Mononuclear cell (primary cell): ENCODE results near the gene EIPR1. TPM values are rescaled to one million over a fixed set of nuclear protein-coding genes. Genes with fewer than 3 reads are reported as not detected.

Experiments
- H3K27me3 ChIP-seq: 2 replicates; pipeline ENCODE4 v1.6.0; 2011; ENCODE audit warnings: low read length, control low read depth; ENCODE audit not compliant: insufficient read depth
- H3K4me1 ChIP-seq: 2 replicates; pipeline ENCODE4 v1.5.1; 2011; ENCODE audit warnings: mild to moderate bottlenecking, low read length, control low read depth; ENCODE audit not compliant: insufficient read depth
- H3K4me3 ChIP-seq: 2 replicates; pipeline ENCODE4 v1.5.1; 2011; ENCODE audit warnings: mild to moderate bottlenecking, low read length, moderate library complexity
- H3K9me3 ChIP-seq: 2 replicates; pipeline ENCODE4 v1.5.1; 2011; ENCODE audit warnings: low read depth, mild to moderate bottlenecking, control low read depth, low read length
- total RNA-seq: library from RNA; depleted of rRNA; stranded (reverse); fragments of >200 nt; gene quantifications from one replicate; pipeline ENCODE4 v1.2.3, GENCODE V29; 2012

The EIPR1 gene
- total RNA-seq, 1 donor = 10.0 TPM

DNA sequence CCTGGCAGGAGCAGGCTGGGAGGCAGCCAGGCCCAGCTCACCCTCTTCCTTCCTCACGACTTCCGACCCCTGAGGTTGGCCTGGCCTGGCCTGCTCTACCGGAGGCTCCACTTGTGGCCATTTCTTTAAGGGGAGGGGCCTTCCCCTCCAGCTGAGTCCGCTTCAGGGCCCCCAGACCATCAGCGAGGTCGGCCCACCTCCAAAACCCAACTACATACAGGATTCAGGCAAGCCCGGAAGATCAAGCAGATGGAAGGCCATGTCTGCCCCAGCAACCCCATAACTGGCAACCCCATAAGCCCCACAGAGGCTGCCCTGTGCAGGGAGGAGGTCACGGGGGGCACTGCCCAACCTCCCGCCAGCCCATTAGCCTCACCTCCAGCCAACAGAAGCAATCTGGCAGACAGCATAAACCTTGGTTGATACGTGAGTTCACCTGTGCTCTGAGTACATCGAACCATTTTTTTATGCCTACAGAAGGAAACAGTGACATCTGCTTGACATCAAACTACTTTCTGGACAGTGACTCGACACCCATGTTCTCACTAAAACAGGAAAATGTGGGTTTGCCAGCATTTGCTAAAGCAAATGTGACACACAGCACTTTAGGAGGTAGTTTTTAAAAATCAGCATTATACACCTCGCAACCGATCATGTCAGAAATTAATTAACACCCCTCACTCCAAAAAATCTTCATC lies 98.9 kb downstream of the EIPR1 start:
- H3K9me3 ChIP-seq = peaks cover 14% of the 10 kb centered on the region
- H3K4me3 ChIP-seq = no peak overlapping the region
- no peaks in the 10 kb centered on the region for H3K4me1 ChIP-seq
- H3K27me3 ChIP-seq = no peaks in the 10 kb centered on the region

DNA sequence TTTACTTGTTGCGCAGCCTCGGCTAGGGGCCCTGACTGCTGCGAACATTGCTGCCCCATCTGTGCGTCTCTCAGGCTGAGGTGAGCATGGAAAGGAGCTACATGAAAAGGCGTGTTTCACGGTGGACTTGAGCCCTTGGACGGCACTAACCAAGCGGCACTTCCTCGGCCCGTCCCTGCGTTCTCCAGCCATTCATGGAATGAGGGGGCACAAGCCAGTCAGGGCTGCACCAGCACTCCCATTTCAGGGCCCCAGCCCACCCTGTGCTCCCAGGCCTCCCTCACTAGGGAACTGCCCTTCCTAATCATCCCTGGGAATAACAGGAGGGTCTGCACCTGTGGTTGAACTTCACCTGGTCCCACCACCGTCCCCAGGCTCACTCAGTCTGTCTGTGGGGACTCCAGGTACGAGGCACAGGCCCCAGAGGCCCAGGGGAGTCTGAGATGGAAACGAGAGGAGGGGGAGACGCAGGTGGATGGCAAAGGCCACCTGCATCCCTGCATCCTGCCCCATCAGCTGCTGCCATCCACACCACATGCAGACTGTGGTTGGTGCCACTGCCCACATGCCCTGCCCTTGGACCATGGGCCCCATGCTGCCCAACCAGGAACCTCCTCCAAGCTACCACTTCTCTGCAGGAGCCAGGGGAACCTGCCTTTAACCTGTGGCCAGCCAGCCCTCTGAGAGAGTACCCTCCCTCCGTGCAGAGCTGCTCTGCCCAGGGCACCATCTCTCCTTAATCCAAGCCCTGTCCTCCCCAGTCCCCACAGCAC lies 99.7 kb downstream of the EIPR1 start:
- no peaks in the 10 kb centered on the region for H3K27me3 ChIP-seq
- H3K4me1 ChIP-seq = no peaks in the 10 kb centered on the region
- H3K4me3 ChIP-seq = no peak overlapping the region
- H3K9me3 ChIP-seq = peaks cover 14% of the 10 kb centered on the region

DNA sequence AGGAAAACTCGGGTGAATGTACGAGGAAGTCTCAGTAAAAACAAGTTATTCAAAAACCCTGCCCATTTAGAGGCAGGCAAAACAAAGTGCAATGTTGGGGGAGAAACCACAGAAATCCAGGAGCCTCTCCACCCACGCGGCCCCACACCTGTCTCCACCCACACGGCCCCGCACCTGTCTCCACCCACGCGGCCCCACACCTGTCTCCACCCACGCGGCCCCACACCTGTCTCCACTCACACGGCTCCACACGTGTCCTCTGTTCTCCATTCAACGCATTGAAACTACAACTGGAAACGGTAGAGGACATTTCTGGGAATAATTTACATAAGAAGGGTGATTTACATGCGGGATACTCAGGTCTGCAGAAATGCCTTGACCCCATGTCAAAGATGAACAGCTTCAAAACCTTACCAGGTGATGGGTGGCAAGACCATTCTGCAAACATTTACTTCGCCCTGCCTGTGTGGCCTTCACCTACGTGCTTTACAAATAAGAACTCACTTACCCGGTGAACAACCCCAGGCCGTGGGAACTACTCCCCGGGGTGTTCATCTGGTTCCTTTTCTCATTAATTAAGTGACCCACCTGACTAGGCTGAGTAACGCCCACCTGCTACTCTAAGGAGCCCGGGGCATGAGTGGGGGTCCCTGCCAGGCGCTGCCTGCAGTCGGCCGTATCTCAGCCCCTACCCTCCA lies 100.4 kb downstream of the EIPR1 start:
- peaks cover 14% of the 10 kb centered on the region for H3K9me3 ChIP-seq

DNA sequence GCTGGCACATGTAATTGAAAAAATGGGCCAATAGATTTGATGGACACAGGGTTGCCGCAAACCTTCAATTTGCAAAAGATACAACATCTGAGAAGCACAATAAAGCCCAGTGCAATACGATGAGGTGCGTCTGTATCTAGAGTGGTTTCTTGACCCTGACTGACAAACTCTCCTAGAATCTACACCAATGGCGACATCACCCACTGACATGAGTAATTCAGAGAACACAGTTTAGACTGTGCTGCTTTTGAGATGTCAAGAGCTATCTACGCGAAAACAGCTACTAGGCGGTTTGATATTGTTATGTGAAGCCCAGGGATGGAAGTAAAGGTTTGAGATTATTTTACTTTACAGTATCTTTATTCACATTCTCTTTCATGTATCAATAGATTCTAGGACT lies 104.9 kb downstream of the EIPR1 start:
- no peaks in the 10 kb centered on the region for H3K27me3 ChIP-seq
- no peak overlapping the region for H3K4me3 ChIP-seq
- no peaks in the 10 kb centered on the region for H3K4me1 ChIP-seq
- peaks cover 14% of the 10 kb centered on the region for H3K9me3 ChIP-seq

More for the DNA sequence above, 100.4 kb downstream of the EIPR1 start:
- no peaks in the 10 kb centered on the region for H3K4me1 ChIP-seq
- H3K4me3 ChIP-seq = no peak overlapping the region
- H3K27me3 ChIP-seq = no peaks in the 10 kb centered on the region

DNA sequence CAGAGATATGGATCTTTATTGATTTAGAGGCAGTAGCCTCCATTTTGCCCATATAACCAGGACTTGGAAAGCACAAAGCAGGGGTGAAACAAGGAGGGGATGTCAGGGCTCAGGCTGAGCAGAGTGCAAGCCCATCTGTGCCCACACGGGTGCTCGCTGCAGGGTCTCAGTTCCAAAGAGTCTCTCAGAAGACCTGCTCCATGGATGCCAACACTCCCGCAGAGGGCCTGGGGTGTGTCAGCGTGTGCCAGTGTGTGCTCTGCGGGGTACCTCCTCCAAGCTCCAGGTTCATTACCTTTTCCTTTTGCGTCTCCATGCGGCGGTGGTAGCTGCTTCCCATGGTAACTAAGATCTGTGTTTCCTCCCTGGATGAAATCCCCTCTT lies 107.5 kb downstream of the EIPR1 start:
- Histone ChIP-seq H3K4me3 (no peak overlapping the region), H3K9me3 (peaks cover 5% of the 10 kb centered on the region), H3K4me1 (no peaks in the 10 kb centered on the region), H3K27me3 (no peaks in the 10 kb centered on the region)

DNA sequence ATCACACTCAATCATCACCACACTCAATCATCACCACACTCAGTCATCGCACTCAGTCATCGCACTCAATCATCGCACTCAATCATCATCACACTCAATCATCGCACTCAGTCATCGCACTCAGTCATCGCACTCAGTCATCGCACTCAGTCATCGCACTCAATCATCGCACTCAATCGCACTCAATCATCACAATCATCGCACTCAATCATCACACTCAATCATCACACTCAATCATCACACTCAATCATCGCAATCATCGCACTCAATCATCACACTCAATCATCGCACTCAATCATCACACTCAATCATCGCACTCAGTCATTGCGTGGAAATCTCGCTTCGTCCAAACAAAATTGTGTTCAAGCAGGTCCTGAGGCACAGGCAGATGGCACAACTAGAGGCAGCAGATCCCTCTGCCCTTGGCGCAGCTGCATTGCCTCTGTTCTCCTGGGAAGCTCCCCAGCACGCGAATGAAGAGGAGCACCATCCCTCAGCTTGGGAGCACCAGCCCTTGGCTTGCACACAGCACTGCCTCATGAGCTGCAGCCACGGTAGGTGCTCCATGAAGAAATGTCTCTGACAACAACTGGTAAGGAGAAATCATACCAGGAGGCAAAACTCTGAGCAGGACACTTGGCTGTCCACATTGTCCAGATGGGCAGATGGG lies 108.1 kb downstream of the EIPR1 start:
- Histone ChIP-seq H3K27me3 (no peaks in the 10 kb centered on the region), H3K4me1 (peaks cover 1% of the 10 kb centered on the region), H3K4me3 (no peak overlapping the region), H3K9me3 (no peaks in the 10 kb centered on the region)

DNA sequence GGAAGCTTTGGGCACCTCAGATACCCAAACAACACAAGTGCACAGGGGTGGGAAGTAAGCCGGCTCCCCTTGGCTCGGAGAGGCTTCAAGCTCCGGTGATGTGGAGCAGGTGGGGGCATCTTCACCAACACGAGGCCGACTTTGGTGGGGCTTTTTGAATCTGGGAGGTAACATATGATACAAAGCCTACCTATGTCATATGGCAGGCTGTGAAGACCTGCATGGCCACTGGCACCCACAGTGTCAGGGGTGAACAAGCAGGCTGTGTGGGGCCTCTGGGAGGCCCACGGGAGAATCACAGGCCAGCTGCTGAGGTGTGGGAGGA lies 109.0 kb downstream of the EIPR1 start:
- H3K4me3 ChIP-seq = no peak overlapping the region
- H3K27me3 ChIP-seq = no peaks in the 10 kb centered on the region
- peaks cover 8% of the 10 kb centered on the region for H3K4me1 ChIP-seq
- H3K9me3 ChIP-seq = no peaks in the 10 kb centered on the region

DNA sequence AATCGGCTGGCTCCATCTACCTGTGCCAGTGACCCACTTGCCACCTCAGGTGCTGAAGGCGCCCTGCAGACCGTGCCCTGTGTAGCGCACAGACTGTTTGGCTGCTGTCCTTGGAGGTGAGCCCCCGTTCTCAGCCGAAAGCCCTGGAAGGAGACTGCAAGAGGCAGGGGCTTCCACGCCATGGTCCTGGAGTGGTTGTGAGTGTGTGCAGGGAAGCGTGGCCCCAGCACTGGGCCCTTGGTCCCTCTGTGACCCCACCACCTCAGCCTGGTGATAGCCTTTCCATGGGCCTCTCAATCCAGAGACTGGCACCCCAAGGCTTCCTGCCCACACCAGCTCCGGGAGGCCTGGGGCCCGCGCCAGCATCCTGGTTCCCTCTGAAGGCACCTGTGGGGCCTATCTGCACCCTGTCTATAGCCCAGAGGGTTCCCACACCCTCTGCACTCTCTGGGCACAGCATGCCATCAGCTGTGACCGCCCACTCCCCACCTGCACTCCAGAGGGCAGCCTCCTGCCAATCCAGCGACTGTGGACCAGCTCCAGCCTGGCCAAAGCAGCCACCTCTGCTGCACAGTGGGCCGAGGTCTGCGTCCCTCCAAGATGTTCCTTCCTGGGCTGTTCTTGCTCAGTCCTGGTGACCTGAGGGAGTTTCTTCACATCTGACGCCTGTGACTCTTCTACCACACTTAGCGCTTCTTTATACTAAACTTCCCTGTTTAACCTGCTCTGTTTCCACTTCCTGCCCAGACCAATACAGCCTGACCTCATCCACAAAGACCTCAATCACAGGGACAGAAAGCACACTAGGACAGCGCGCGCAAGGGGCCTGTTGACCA lies 109.5 kb downstream of the EIPR1 start:
- Histone ChIP-seq H3K4me3 (no peak overlapping the region), H3K9me3 (no peaks in the 10 kb centered on the region), H3K4me1 (peaks cover 8% of the 10 kb centered on the region)

DNA sequence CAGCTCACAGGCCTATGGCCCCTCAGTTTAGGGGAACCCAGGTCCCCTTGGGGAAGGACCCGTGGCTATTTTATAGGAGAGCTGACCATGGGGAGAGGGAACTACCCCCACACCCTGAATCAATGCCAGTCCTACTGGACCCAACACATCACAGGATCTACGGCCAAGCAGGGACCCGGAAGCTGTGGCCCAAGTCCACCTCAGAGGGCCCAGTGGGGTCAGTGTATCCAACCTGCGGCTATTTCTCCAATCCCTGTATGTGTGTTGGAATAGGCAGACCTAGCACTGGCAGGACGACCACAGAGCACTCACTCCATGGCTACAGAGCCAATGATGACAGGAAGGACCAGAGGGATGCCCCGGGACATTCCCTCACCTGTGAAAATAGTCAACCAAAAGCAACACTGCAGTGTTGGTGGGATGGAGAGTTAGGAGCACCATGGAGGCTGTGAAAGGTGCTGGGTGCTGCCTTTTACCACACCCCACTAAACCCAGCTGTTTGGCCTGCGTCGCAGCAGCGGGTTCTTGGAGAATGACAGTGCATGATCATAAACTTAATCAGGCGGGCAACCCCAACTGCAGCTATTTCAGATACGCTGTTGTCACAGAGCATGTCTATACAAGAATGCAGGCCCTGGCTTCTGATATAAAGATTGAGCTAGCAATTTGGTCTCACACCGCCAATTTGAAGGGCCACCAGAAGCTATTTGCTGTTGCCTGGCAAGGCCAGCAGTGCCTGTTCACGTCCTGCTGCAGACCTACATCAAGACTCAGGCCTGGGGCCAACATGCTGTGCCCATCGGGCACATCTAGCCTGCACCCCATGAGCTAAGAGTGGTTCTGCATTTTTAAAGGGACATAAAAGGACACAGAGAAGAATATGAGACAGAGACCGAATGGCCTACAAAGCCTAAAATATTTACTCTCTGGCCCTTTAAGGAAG lies 110.4 kb downstream of the EIPR1 start:
- Histone ChIP-seq H3K27me3 (no peaks in the 10 kb centered on the region), H3K4me3 (no peak overlapping the region), H3K9me3 (no peaks in the 10 kb centered on the region), H3K4me1 (peaks cover 8% of the 10 kb centered on the region)

More for the DNA sequence above, 109.5 kb downstream of the EIPR1 start:
- no peaks in the 10 kb centered on the region for H3K27me3 ChIP-seq

DNA sequence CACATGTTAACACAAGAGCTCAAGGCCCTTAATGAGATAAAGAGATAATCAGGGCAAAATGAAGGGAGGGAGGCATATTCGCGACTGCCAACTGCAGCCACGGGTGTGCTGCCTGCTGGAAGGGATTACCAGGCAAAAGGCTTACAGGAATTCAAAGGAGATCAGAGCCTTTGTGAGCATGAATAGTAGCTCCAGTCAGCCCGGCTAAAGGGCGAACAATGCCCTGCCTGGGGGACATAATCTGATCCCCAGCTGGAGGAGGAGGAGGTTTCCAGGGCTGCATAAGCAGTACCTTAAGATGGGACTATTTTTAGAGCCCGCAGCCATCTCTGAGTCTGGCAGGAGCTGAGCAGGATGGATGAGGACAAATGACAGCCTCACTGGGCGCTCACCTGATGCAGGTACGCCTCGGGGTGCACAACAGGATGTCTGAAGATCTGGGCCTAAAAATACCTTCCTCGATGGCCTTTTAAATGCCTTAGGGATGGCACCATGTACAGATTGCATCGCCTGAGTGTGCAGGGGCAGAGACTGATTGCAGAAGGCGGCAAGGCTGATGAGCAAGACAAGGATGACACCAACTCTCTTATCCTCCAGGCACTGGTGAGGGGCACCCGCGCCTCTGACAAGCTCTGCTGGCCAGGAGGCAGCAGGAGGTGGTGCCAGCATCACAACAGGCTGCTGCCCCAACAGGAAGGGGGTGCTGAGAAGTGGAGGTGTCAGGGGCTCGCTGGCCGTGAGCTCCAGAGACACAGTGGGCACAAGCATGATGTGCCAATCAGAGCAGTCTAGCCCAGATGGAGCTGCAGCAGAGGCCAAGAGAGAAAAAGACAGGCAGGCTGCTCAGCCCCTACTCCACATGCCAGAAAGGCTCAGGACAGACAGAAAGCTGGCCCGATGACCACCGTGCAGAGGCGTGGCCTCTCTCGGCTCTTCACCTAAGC lies 111.4 kb downstream of the EIPR1 start:
- no peaks in the 10 kb centered on the region for H3K27me3 ChIP-seq
- no peaks in the 10 kb centered on the region for H3K9me3 ChIP-seq
- H3K4me3 ChIP-seq = no peak overlapping the region
- H3K4me1 ChIP-seq = peaks cover 8% of the 10 kb centered on the region

DNA sequence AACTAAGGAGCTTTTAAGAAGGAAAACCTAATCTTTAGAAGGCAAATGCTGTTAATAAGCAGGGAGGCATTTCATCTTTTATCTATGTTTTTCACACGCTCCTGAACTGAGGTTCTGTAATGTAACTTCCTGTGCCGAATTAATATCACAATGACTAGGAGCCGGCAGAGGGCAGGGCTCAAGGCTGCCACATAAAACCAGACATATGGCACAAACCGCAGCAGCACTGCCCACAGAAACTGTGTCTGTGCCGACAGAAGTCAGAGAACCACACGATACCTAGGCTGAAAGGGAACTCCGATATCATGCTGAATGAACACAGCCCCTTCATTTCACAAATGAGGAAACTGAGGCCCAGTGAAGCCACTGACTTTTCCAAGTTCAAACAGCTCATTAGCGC lies 112.1 kb downstream of the EIPR1 start:
- H3K4me1 ChIP-seq = peaks cover 8% of the 10 kb centered on the region
- H3K9me3 ChIP-seq = no peaks in the 10 kb centered on the region
- H3K27me3 ChIP-seq = no peaks in the 10 kb centered on the region
- no peak overlapping the region for H3K4me3 ChIP-seq

DNA sequence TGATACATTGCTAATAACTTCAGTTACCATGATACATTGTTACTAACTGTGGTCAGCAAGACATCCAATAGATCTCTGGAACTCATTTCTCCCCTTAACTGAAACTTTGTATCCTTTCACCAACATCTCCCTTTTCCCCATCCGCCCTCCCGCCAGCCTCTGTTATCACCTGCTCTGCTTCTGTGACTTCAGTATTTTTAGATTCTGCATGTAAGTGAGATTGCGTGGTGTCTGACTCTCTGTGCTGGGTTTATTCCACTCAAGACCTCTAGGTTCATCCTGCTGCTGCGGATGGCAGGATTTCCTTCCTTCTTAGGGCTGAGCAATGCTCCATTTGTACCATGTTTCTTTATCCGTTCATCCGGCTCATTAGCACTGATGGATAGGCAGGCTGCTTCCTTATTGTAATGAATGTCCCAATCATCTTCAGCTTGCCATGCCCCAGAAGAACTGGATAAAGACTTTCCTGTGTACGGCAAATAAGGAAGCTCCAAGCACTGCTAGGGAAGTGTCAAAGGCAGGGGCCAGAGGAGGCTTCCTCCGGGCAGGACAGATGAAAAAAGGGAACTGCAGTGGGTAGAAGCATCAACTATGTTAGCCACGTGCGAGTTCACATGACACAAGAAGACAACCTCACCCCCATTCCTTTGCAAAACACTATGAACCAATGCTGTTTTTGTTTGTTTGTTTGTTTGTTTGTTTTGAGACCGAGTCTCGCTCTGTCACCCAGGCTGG lies 113.4 kb downstream of the EIPR1 start:
- no peak overlapping the region for H3K4me3 ChIP-seq
- peaks cover 8% of the 10 kb centered on the region for H3K4me1 ChIP-seq
- H3K27me3 ChIP-seq = no peaks in the 10 kb centered on the region
- no peaks in the 10 kb centered on the region for H3K9me3 ChIP-seq
